ENCODE measurements around the gene TEF.

The TEF gene, protein sequence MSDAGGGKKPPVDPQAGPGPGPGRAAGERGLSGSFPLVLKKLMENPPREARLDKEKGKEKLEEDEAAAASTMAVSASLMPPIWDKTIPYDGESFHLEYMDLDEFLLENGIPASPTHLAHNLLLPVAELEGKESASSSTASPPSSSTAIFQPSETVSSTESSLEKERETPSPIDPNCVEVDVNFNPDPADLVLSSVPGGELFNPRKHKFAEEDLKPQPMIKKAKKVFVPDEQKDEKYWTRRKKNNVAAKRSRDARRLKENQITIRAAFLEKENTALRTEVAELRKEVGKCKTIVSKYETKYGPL

DNA sequence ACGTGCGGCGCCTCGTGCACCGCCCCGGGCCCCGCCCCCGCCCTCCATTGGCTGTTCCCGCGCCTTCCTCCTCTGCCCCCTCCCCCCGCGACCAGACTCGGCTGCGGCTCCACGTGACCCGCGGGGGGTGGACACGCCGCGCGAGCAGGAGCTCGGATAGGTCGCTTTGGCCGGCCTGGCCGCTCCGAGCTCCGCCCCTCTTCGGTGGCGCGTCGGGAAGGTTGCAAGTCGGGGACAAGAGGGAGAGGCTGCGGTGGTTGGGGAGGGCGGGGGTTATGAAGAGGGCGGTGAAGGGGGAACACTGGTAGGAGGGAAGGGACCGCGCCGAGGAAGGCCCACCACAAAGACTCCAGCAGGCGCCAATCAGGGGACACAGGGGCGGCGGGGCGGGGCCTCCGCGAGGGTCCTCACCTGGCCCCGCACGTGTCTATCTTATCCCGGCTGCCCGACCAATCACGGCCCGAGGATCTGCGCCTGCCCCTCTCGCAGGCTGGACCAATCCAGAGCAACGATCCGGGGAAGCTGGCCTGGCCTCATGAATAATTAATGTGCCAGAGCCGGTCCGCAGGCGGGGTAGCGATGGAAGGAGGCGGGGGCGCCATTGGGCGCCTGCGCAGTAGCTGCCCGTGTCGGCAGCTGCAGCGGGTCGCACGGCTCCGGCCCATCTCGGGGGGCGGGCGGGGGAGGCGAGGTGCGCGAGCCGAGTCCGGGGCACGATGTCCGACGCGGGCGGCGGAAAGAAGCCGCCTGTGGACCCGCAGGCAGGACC is at the start of gene TEF:
Gene TEF (plus strand): TSS at position 614 of the 769 bp plus-strand sequence. CDS start 103 bp downstream, at position 717.
- DNase-seq (ENCODE audit: low read depth): peak; percentile 98

DNA sequence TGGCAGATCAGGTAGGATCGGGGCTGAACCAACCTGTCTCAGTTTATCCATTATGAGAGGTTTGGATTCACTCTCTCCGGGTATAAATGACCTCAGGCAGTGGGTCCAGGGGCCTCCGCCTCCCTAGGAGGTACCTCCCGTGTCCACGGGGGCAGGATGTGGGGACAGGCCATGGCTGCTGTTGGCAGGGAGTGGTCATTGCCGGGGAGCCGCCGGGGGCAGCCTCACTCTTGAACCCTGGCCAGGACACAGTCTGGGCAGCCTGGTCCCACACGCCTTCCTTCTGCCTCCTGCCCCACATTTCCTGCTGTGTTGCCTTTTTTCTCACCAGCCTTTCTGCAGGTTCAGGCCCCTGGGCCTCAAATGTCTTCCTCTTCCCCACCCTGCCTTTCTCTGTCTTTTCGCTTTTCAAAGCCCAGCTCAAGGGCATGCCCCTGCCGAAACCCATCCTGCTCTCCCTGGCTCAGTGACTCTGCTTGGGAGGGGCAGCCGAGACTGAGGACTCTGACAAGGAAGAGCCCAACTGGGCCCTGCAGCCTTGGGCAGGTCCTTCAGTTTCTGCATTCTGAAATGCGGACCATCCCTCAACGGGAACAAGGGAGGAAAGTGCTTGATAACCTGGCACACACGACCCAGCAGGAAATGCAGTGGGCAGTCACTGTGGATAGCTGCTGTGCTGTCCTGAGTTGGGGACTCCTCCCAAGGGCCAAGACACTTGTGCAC is 49.4 kb upstream of the TEF start:
- no peak for DNase-seq (ENCODE audit: low read depth)

DNA sequence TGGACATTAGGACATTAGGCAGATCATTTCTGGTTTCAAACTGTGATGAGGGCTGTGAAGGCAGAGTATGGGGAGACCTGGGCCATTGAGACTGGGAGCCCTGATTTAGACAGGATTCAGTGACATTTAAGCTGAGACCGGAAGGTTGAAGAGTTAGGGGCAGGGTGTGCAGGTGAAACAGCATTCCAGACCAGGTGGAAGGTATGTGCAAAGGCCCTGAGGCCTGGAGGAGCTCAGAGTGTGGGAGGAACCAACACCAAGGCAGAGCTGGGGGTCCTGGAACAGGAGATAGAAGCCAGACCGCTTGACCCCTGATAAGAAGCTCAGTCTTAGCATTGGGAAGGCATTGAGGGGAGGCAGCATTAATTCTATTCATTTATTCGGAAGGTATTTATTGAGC is 47.9 kb upstream of the TEF start:
- no peak for DNase-seq (ENCODE audit: low read depth)

DNA sequence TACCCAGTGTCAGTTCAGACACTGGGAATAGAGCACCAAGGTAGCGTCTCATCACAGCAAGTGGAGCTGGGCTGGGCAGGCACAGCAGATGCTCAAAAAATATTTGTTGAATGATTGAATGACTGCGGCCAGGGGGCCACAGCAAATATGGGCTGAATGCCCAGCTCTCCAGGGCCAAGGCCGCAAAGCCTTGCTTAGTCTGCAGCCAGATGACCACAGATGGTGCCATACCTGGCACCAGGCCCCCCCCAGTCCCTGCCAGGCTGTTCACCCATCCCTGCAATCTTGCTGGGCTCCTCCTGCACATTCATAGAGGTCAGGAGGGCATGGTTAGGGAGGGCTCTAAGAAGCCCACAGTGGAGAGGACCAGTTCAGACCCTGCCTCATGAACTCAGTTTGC is 47.5 kb upstream of the TEF start:
- no peak for DNase-seq (ENCODE audit: low read depth)

DNA sequence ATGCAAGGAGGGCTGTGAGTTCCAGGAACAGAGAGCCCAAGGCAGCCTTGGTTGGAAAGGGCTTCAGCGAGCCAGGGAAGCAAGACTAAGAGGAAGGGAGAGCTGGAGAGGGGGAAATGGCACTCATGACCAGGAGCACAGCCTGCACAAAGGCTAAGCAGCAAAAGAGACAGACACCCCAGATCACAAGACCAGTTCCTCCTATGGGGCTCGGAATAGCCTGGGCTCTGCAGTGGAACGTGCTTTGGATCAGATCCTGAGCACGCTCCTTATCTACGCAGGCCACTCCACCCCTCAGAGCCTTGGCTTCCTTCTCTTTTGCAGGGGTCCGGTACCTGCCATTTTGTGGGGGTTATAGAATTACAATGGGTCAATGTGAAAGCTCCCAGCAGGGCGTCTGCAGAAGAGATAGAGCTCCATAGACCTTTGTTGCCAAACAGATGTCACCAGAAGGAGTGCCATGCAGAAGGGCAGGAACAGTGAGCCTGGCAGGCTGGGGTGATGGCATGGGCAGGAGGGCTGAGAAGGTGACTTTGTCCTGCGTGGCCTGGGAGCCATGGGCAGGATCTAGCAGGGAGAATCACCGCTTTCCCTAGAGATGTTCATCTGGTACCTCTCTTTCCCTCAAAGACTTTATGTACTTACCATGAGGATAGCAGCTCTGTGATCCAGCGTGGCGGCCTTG is 46.6 kb upstream of the TEF start:
- DNase-seq (ENCODE audit: low read depth): no peak

DNA sequence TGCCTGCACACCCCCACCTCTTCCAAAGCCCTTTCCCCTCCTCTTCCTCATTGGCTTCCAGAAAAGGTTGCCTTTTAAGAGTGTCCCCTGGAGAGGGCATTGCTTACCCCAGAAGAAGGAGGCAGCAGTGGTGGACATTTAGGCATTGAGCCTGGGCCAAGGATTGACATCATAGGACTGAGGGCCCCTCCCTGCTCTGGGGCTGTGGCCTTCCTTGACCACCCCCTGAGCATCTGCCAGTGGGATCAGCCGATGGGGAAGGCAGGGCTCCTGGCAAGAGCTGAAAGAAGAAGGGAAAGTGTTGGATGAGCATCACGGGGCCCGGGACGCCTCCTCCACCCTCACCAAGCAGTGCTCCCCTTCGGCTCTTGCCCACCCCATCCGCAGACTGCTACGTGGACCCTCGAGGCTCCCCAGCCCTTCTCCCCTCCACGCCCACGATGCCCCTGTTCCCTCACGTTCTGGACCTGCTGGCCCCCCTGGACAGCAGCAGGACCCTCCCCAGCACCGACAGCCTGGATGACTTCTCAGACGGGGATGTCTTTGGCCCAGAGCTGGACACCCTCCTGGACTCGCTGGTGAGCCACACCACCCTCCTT is 43.0 kb upstream of the TEF start:
- DNase-seq (ENCODE audit: low read depth): no peak

DNA sequence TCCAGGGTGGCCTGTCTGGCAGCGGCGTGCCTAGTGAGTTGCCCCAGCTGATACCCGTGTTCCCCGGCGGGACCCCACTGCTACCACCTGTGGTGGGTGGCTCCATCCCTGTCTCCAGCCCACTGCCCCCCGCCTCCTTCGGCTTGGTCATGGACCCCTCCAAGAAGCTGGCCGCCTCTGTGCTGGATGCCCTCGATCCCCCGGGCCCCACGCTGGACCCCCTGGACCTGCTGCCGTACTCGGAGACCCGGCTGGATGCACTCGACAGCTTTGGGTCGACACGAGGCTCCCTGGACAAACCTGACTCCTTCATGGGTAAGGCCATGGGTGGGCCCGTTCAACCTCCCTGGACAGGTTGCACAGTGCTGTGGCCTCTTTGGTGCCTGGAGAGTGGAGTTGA is 41.9 kb upstream of the TEF start:
- DNase-seq (ENCODE audit: low read depth): no peak

DNA sequence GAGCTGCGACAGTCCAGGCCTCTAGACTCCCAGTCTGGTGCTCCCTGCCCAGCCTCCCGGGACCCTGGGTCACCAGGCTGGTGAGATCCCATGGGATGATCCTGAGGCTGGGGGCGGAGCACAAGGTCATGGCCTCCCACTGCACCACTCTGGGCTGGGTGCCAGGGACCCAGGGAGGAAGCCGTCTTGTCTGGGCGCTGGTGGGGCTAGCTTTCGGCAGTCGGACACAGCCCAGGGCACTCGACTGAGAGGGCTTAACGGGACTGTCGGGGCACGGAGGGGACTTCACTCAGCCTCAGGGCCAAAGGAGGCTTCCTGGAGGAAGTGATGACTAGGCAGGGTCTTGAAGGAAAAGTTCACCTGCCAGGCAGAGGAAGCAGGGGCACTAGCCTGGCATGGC is 41.4 kb upstream of the TEF start:
- no peak for DNase-seq (ENCODE audit: low read depth)

DNA sequence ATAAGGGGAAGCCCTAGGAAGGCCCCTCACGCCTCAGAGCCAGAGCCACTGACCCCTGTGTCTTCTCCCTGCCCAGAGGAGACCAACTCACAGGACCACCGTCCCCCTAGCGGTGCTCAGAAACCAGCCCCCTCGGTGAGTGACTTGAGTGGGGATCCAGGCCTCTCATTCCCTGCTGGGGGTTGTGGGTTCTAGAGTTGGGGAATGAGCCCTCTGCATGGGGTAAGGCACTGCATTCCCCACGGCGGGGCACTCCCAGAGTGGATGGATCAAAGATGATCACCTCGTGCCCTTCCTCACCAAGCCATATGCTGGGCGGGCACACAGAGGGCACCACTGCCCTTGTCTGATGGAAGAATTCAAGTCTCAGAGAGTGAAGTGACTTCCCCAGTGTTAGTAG is 40.7 kb upstream of the TEF start:
- DNase-seq (ENCODE audit: low read depth): no peak

DNA sequence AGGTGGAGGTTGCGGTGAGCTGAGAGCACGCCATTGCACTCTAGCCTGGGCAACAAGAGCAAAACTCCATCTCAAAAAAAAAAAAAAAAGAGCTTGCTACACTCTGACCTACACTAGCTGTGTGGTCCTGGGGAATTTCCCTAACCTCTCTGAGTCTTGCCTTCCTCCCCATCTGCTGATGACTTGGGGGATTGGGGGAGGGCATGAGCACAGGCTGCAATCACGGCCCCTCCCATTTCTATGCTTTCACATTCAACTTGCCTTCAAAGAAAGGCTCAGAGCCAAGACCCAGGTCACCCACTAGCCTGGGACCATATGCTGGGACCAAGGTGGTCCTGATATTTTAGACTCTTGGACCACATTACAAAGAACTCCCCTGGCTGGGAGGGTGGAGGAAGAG is 39.8 kb upstream of the TEF start:
- no peak for DNase-seq (ENCODE audit: low read depth)

DNA sequence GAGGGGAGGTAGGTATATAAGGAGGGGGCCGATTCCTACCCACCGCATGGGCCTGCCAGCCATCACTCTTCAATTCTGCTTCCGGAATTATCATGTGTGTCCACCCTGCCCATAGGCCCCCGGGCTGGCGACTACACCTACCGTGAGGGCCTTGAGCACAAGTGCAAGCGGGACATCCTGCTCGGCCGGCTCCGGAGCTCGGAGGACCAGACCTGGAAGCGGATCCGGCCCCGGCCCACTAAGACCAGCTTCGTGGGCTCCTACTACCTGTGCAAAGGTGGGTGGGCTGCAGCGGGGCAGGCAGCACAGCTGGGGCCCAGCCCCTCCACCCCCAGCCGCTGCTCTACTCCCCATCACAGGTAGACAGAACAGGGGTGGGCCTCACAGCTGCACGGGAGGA is 38.4 kb upstream of the TEF start:
- DNase-seq (ENCODE audit: low read depth): no peak

DNA sequence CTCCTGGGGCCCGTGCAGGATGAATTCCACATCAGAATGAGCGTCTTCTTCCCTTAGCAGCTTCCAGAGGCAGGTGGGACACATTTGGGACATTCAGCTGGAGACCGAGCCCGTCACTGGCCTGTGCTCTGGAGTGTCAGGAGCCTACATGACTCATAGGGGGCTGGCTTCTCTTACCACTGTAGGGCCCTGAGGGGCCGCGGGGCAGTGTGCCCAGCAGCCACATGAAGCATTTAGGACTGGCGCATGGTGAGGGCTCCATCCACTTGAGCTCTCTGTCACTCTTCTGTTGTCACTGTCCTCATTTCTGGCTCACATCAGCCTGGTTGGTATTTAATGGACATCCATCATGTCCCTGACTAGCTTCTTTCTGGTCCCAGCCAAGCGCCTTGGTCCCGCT is 38.0 kb upstream of the TEF start:
- no peak for DNase-seq (ENCODE audit: low read depth)

DNA sequence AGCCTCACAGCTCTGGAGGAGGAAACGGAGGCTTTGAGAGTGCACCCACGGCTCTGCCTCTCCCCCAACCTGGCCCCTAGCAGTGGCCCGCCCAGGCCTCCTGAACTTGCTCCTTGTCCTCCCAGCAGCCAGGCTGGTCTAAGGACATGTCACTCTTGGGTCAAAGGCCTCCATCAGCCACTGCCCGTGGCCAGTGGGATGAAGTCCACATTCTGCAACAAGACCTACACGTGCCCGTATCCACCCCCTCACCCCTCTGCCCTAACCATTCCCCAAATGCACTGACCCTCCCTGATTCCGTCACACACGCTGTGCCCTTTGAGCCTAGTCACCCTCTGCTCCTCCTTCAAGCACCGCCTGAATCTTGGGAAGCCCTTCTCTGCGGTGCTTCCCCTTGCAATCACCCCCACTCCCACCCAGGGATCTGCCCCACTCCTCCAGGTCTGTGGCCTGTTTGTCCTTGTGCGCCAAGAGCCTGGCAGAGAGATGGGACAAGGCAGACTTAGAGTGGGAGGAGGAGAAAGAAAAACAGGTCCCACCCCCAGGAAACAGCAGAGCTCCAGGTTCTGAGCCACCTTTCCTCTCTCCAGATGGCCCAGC is 37.5 kb upstream of the TEF start:
- DNase-seq (ENCODE audit: low read depth): no peak

DNA sequence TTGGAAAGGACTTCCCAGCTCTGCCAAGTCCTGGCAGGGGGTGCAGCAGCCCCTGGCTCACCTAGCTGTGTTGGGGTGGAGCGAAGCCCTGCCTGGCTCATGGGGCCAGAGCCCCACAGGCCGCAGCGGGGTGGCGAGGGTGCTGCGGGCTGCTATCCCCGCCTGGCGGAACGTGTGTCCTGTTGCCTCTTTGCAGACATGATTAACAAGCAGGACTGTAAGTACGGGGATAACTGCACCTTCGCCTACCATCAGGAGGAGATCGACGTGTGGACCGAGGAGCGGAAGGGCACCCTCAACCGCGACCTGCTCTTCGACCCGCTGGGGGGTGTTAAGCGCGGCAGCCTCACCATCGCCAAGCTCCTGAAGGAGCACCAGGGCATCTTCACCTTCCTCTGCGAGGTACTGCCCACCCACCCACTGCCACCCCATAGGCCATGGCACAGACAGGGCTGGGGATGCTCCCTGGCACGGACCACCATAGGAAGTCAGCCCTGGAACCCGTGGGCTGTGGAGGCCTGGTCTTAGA is 35.9 kb upstream of the TEF start:
- DNase-seq (ENCODE audit: low read depth): no peak

DNA sequence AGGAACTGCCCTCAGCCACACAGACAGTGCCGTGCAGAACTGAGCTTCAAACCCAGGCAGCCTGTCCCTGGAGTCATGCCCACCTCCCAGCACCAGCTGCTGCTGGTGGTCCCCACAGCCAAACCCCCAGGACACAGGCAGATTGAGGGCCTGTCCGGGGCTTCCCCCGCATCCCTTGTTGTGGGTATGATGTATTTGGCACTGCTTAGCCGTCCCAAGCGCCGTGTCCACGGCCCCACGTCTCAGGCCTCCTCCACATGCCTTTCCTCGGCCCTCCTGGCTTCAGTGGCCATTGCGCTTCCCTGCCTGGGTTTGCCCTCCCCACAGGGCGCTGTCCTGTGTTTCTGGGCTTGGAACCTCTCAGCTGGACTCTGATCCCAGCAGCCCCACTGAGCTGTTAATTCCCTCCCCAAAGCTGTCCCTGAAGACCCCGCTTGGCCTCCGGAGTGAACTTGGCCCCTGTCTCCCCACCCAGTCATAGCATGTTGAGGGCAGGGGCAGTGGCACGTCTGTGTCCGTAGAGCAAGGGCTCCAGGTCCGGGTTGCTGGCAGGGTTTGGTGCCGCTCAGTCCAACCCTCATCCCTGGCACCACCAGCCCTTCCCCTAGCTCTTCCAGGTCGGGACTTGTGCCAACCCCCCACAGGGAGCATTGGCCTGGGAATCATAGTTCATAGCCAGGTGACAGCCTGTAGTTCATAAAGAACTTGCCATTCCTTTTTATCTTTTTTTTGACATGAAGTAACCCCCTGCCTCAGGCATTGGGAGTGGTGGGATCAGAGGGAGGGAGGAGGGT is 34.5 kb upstream of the TEF start:
- no peak for DNase-seq (ENCODE audit: low read depth)

DNA sequence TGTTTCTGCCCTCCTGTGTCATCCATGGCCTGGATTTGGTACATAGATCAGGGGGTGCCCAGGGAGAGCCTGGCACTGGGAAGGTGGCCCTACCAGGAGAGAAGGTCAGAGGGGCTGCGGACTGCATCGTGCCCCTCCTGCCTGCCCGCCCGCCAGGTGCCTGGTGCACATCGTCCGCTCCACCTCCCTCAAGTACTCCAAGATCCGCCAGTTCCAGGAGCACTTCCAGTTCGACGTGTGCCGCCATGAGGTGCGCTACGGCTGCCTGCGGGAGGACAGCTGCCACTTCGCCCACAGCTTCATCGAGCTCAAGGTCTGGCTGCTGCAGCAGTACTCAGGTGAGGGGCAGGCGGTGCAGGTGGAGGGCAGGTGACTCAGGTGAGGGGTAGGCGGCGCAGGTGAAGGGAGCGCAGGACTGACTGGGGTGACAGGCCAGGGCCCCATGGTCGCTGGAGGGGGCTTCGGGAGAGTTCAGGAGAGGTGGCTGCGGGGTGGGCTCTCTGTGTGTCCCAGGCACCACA is 32.7 kb upstream of the TEF start:
- DNase-seq (ENCODE audit: low read depth): no peak

DNA sequence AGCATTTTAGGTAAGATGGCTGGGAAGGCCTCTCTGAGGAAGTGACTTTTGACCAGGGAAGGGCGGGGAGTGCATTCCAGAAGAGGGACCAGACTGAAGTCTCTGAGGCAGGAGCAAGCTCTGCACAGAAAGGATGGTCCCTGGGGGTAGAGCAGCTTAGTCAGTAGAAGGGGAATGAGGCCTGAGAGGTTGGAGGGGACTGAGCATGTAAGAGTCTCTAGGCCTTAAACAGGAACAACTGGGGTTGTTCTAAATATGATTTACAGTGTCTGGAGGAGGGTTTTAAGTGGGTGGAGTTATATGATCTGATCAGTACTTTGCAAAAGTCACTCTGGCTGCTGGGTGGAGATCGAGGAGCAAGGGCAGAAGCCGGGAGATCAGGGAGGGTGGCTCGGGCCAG is 31.7 kb upstream of the TEF start:
- no peak for DNase-seq (ENCODE audit: low read depth)

DNA sequence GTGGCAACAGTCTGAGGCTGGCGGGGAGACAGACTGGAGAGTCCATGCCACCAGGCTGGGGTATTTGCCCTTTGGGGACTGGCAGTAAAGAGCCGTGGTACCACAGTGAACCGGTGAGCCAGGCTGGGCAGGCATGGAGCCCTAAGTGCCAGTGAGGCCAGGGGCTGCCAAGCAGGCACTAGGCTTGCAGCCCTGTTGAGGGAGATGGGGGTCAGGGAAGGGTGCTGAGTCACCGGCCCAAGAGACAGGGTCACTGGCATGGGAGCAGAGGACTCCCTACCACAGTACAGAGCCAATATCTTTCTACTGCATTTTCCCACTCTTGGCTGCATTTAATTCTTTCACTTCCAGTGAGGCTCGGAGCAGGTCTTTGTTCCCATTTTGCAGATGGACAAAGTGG is 30.7 kb upstream of the TEF start:
- no peak for DNase-seq (ENCODE audit: low read depth)

DNA sequence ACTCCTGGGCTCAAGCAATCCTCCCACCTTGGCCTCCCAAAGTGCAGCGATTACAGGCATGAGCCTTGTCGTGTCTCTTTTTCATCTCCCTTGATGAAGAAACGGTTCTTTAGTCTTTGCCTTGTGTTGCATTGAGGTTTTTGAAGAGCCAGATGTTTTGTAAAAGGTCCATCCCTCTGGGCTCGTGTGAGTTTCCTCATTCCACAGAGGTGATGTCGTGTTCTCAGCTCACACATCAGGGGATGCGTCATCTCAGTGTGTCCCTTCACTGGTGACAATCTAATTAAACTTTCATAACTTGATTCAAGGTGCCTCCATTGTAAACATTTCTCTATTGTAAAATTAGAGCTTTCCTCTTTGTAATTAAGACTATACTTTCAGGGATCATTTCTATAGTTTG is 29.7 kb upstream of the TEF start:
- DNase-seq (ENCODE audit: low read depth): no peak

DNA sequence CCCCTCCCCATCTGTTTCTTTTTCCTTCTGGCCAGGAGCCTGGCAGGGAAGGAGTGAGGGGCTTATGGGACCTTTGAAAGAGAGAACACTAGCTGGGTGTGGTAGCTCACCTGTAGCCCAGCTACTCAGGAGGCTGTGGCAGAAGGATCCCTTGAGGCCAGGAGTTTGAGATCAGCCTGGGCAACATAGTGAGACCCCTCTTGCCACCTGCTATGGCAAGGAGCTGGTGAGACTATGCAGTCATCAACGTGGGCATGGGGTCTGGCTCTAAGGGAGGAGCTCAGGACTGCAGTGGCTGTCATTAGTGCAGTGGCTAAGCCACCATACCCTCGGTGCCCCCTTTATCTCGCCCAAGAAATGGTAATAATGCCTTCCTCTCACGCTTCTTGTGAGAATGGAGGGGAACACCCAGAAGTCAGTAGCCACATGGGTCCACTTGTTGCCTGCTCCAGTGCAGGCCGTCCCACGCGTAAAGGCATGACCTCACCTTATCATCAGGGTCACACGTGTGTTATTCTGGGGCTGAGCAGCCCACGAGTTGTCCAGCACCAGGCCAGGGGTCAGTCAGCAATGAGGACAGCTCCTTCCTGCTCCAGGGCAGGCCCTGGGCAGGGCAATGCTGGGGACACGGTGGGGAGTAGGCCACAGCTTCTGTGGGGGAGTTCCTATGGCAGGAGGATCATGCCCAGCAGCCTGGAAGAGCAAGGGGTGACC is 27.7 kb upstream of the TEF start:
- DNase-seq (ENCODE audit: low read depth): no peak
